SU-DHL-6 (cell line): ENCODE measurements around the gene NIT2.

ENCODE experiments used
- CTCF ChIP-seq: fragments of 200-600 bp; sonication (generic); IDR thresholded peaks from one replicate; pipeline ENCODE4 v1.5.1; 2017; ENCODE audit warnings: antibody characterized with exemption, mild to moderate bottlenecking, low read length, moderate library complexity; ENCODE audit not compliant: insufficient read depth, poor library complexity, severe bottlenecking
- EZH2phosphoT487 ChIP-seq: fragments of 200-600 bp; sonication (generic), shearing (Covaris generic); conservative IDR thresholded peaks from 2 replicates; pipeline ENCODE4 v1.6.1; 2018; ENCODE audit warnings: mild to moderate bottlenecking, antibody characterized with exemption, low read length, moderate library complexity, mixed read lengths

DNA sequence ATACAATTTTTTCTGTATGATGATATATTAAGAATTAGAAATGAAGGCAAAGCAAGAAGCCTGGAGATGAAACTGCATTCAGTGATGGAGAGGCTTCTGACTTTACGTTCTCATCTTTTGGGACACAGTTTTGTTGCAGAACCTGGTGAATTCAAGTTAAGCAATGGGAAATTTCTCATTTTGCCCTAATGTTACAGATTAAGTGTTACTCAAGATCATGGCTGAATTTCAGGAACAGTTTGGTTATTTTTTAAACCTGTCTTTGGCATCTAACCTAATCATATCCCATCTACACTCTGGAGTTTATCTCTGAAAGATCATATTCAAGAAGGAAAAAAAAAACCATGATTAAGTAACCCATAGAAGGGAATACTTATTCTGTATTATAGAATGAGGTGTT is 6.0 kb downstream of the NIT2 start:
- TF ChIP-seq CTCF: no peak
- no peak for TF ChIP-seq EZH2phosphoT487
